Epithelial cell of prostate (primary cell): ENCODE data around the gene PTAFR.

Experiments used
- DNase-seq: peaks from one replicate; pipeline ENCODE4 v3.0.0-alpha.2; 2011; ENCODE audit warnings: low read depth, low spot score
- H3K27ac ChIP-seq: fragments of 450-650 bp; 2 replicates; pipeline ENCODE4 v1.5.1; 2017; ENCODE audit warnings: mild to moderate bottlenecking

The PTAFR gene, protein sequence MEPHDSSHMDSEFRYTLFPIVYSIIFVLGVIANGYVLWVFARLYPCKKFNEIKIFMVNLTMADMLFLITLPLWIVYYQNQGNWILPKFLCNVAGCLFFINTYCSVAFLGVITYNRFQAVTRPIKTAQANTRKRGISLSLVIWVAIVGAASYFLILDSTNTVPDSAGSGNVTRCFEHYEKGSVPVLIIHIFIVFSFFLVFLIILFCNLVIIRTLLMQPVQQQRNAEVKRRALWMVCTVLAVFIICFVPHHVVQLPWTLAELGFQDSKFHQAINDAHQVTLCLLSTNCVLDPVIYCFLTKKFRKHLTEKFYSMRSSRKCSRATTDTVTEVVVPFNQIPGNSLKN

DNA sequence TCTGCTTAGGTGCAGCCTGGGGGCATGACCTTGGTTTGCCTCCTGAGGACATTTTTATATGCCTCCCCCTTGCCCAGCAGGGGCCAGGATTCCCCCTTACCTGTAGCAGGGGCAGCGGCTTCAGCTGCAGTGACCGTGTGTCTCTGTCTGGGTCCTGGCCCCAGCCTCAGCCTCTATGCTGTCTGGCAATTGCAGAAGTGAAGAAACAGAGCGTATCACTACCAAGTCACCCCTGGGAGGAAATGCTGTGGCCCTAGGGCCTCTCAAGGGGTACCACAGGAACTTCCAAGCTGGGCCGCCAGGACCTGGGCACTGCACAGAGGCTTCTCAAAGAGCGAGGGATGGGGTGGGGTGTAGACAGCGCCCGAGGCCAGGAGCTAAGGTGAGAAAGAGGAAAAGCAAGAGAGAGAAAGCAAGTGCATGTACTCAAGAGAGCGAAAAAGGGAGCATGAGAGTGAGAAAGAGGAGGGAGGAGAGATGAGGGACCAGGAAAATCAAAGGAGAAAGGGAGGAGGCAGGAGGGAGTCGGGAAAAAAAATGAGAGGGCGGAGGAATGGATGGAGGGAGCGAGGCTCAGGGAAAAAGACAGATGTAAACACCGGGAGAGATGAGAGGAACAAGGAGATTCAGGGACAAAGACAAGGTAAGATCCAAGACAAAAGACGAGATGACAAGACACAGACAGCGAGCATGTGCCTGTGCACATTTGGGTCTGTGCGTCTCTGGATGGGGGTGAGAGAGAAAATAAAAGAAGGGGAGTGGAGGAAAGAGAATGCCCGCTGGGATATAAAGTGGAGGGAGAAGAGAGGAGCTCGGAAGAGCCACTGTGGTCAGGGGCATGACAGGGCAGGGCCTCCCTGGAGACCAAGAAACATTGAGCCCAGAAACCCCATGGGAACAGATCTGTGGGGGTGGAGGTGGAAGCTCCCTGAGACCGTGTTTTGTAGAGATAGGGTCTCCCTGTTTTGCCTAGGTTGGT lies at the start of gene PTAFR:
PTAFR (minus strand) TSS at position 199 of the 979 bp plus-strand sequence. CDS start 25,669 bp downstream, outside the sequence.
- no peak within 1 kb of the TSS for H3K27ac ChIP-seq
- DNase-seq: no peak

- H3K27ac ChIP-seq: no peak overlapping the region
- DNase-seq: no peak
These were observed 36.8 kb upstream of the PTAFR start for GRCh38 chr1:28213315-28213714.

GRCh38 chr1:28209700-28210099 lies 33.2 kb upstream of the PTAFR start:
- H3K27ac ChIP-seq: peak overlapping the region; percentile 3
- DNase-seq: no peak

DNA sequence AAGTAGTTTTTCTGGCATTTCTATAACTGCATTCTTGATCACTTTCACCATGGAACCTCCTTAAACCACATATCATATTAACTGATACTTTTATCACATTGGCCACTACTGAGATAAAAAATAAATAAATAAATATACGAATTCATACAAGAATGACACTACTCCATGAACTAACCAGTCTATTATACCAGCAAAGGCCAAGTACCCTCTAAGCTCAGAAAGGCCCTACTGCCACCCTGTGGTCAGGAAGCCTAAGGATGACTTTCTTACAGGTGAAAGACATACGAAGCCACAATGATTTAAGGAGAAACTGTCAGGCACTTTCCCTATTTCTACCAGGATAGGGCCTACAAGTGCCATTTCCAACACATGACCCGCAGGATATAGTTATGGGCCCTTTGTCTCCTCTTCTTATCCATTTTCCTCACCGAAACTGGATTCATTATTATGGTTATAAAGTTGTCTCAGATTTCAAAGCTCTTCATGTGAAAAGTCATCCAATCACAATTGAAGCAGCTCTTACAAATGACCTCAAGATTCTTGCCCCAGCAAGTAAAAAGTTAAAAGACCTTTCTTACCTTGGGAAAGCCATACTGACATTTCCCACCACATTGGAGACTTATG lies 32.4 kb upstream of the PTAFR start:
- DNase-seq: peak; percentile 14
- peak overlapping the region; percentile 3 for H3K27ac ChIP-seq

- DNase-seq: no peak
- no peak overlapping the region for H3K27ac ChIP-seq
These were observed 28.8 kb upstream of the PTAFR start for GRCh38 chr1:28205243-28205642.

- no peak for DNase-seq
- no peak overlapping the region for H3K27ac ChIP-seq
These were observed 23.9 kb upstream of the PTAFR start for GRCh38 chr1:28200234-28200873.

DNA sequence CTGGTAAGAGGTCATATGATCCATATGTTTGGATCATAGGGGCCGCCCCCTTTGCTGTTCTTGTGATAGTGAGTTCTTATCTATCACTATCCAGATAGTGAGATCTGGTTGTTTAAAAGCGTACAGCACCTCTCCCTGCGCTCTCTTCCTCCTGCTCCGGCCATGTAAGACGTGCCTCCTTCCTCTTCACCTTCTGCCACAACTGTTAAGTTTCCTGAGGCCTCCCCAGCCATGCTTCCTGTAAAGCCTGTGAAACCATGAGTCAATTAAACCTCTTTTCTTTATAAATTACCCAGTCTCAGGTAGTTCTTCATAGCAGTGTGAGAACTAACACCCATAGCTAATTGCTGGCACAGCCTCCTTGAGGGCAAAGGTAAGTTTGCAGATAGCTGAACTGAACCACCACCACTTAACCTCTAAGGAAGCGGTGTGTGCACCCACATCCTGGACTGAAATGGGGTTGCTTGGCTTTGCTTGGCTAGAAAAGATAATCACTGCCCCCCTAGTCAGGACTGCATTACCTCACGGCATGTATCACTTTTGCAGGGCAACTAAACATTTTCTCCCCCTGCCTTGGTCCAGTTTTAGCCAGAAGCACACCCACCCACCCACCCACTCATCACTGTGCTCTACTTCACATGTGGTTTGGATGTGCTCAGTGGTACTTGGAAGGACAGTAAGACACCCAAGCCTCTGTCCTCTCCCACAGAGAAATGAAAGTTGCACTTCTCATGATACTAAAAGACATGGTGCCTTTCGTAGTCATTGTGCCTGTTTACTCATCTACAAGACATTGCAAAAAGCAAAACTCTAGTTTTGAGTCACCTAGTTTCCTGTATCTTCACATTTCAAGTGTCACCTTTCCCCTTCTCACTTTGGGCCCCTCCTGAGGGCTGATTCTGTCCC lies 23.1 kb upstream of the PTAFR start:
- H3K27ac ChIP-seq: no peak overlapping the region
- DNase-seq: no peak

DNA sequence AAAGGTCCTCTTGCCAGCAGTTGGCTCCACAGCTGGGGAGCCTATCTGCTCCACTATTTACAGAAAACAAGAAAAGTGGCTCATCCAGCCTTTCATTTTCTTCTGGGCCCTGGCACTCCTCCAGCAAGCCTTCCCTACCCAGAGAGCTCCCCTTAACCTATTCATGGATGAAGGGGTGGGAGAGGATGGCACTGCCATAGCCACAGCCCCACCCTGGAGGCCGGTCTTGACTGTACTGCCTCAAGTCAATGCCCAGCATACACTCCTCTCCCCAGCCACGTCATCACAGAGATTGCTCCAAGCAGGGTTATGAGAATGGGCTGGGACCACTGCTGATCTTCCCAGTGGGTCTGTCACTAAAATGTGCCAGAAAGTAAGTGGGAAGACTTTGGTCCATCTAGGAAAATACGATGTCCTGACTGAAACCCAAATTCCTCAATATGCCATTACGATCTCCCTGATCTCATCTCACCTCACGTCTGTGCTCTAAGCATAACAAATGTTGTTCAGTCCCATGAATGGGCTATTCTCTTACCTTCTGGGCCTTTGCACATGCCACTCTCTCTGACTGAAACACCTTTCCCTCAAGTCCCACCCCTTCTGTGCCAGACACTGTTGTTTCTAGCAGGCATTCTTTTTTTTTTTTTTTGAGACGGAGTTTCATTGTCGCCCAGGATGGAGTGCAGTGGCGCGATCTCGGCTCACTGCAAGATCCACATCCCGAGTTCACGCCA lies 21.4 kb upstream of the PTAFR start:
- DNase-seq: no peak

DNA sequence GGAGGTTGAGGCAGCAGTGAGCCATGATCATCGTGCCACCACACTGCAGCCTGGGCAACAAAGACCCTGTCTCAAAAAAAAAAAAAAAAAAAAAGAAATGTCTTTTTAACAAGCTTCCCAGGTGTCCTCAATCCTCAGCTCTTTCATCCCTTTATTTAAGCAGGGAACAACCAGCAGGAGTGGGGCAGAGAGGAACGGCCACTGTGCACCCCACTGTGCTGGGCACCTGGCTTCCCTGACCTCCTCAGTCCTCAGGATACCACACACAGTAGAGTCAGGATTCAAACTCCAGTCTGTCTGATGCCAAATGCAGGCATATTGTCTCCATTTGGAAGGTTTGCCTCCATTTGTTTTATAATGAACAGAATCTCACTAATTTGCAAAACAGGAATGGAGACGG lies 19.8 kb upstream of the PTAFR start:
- H3K27ac ChIP-seq: peak overlapping the region; percentile 75
- no peak for DNase-seq

More for the DNA sequence above, 21.4 kb upstream of the PTAFR start:
- peak overlapping the region; percentile 75 for H3K27ac ChIP-seq

DNA sequence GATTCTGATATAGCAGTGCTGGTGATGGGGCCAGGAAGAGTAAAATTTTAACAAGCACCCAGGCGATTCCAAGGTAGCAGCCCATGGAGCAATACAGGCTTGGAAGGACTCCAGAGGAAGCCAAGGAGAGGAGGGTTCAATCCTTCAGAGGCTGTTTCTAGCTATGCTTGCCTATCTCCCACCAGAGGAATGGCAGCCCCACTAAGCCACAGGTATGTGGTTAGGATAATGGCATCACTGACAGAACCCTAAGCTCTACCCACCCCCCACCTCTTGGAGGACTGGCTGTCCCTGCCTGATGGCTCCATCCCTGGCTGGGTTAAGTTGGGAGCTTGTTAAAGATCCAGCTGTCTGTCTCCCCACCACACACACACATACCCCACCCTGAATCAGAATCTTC lies 19.3 kb upstream of the PTAFR start:
- no peak overlapping the region for H3K27ac ChIP-seq
- DNase-seq: no peak

DNA sequence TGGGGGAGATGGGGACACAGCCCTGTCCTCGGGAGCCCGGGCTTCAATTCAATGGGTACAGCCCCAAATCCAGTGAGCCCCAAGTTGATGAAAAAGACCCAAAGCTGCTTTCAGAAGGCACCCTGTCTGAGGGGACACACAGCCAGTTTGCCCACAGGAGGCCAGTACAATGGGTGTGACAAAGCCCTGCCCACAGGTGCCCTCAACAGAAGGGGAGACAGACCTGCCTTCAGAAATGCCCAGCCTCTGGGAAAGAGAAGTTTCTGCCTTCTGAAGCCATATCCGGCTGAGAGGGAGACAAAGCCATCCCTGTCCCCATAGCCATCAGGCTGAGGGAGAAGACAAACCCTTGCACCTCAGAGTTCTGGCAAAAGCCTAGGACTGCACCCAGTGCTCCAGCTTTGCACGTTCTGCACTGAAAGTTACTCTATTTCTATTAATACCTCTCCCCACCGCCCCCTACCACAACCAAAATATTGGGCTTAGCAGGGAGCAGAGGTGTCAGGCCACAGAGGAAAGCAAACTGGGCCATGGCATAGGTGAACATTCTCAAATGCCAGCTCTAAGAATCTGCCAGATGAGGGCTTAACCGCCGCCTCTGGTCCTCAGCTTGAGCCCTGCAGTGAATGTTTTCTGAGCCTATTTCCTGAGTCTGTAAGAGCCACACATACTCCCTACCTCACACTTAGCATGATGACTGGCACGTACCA lies 18.0 kb upstream of the PTAFR start:
- H3K27ac ChIP-seq: peak overlapping the region; percentile 49

DNA sequence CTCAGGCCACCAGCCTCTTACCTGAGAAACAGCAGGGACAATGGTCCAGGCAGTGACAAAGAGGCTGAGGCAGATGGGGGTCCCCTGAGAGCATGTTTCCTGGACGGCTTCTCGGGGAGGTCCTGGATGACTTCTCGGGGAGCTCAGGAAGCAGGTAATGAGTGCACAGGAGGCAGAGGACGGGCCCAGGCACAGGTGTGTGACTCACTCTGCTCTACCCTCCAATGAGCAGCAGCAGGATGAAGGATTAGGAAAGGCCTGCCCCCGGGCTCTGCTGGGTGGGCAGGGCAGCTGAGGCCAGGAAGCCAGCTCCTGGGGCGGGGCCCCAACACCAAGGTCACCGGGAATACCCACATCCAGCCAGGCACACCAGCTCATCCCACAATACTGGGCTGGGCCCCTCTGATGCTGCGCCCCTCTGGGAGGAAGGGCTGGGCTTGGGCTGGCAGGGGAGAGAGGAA lies 17.2 kb upstream of the PTAFR start:
- peak; percentile 60 for DNase-seq
- peak overlapping the region; percentile 49 for H3K27ac ChIP-seq

More for the DNA sequence above, 18.0 kb upstream of the PTAFR start:
- DNase-seq: no peak

- no peak for DNase-seq
- peak overlapping the region; percentile 52 for H3K27ac ChIP-seq
These were observed 14.6 kb upstream of the PTAFR start for GRCh38 chr1:28190996-28191645.

DNA sequence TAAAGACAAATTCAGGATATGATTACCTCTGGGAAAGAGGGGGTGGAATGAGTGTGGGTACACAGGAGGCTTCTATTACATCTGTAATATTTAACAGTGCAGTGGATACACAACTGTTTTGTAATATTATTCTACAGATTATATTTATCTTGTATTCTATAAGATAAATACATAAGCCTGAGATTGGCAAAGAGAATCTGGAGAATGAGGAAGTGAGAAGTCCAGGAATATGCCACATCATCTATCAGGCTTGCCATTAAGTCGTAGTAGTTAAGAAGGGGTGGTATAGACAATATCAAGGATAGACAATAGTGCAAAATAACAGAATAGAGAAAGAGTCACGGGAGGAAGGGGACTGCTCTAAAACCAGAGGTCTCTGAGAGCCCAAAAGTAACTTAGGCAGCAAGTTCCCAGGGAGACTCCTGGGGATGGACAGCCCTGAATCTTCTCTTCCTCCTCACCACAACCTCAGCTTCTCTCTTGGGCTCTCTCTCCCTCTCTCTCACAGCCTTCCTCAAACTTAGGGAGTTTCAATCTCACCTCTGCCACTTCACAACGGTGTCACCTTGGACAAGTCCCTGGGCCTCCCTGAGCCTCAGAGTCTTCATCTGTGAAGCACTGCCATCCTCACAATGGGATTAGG lies 14.0 kb upstream of the PTAFR start:
- DNase-seq: no peak
- peak overlapping the region; percentile 52 for H3K27ac ChIP-seq

DNA sequence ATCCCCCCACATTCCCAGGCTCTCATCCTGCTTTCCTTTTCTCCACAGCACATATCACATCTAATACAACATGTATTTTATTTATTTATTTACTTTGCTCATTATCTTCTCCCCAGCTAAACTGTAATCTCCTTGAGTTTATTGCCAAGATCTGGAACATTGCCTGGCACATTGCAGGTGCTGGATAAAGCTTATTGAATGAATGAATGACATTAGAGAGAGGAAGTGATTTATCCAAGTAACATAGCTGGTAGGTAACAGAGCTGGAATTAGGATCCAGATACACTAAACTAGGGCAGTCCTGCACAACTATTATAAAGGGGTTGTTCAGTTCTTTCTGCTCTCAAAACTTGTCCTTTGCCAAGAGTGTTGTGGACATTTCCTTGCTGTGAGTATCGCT lies 8.6 kb upstream of the PTAFR start:
- H3K27ac ChIP-seq: no peak overlapping the region
- no peak for DNase-seq

GRCh38 chr1:28180306-28181305 lies 4.1 kb upstream of the PTAFR start:
- DNase-seq: no peak
- H3K27ac ChIP-seq: no peak overlapping the region
